ENCODE data around the gene TMEM164. TPM values are rescaled to one million over a fixed set of nuclear protein-coding genes. Genes with fewer than 3 reads are reported as not detected.

TMEM164 gene
- total RNA-seq, 1 experiment from 2014 or later = 26.2 TPM

DNA sequence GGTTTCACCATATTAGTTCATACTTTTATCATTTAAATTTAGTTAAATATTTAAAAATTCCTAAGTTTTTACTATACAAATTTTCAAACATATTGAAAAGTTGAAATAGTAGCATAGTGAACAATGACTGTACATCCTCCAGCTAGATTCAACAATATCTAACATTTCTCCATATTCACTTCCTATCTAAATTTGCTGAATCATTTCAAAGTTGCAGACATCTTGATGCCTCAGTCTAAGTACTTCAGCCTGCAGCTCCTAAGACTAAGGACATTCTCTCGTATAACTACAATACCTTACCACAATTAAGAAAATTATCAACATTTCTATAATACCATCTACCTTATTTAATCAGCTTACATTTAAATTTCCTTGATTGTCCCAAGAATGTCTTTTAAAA is 132.7 kb downstream of the TMEM164 start:
- Mint-ChIP-seq H3K27ac (ENCODE audit: unreplicated experiment) (no peak overlapping the region), H3K4me1 (ENCODE audit: low read depth, unreplicated experiment) (no peaks in the 10 kb centered on the region), H3K36me3 (ENCODE audit: insufficient read depth, unreplicated experiment) (no peaks in the 10 kb centered on the region), H3K9me3 (ENCODE audit: unreplicated experiment) (no peaks in the 10 kb centered on the region), H3K27me3 (ENCODE audit: insufficient read depth, unreplicated experiment) (no peaks in the 10 kb centered on the region), H3K4me3 (ENCODE audit: unreplicated experiment) (no peak overlapping the region)
- TF ChIP-seq, protein P1, sequence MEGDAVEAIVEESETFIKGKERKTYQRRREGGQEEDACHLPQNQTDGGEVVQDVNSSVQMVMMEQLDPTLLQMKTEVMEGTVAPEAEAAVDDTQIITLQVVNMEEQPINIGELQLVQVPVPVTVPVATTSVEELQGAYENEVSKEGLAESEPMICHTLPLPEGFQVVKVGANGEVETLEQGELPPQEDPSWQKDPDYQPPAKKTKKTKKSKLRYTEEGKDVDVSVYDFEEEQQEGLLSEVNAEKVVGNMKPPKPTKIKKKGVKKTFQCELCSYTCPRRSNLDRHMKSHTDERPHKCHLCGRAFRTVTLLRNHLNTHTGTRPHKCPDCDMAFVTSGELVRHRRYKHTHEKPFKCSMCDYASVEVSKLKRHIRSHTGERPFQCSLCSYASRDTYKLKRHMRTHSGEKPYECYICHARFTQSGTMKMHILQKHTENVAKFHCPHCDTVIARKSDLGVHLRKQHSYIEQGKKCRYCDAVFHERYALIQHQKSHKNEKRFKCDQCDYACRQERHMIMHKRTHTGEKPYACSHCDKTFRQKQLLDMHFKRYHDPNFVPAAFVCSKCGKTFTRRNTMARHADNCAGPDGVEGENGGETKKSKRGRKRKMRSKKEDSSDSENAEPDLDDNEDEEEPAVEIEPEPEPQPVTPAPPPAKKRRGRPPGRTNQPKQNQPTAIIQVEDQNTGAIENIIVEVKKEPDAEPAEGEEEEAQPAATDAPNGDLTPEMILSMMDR (IDR thresholded peaks at IDR 0.05; ENCODE audit: insufficient read depth in 1 of 2, low read depth in 1 of 2, low read length in 1 of 2, severe bottlenecking in 1 of 2, unreplicated experiment in 1 of 2) = no peak
- intact Hi-C loops (cut with micrococcal nuclease; ENCODE audit: unreplicated experiment) = no loop called here
- Histone ChIP-seq H3K27me3 (replicated peaks; ENCODE audit: control insufficient read depth, insufficient read depth, low read length) (no peaks in the 10 kb centered on the region), H3K9me3 (no peaks in the 10 kb centered on the region), H3K4me3 (ENCODE audit: low read depth, low read length) (no peak overlapping the region), H3K4me1 (no peaks in the 10 kb centered on the region), H3K36me3 (ENCODE audit: control insufficient read depth, insufficient read depth, low read length) (no peaks in the 10 kb centered on the region)
- no TSS peak for BruUV-seq (replicated peaks)
- ChIA-PET CTCF (no interaction called here), POLR2A (no interaction called here)
- DNase-seq = no peak

DNA sequence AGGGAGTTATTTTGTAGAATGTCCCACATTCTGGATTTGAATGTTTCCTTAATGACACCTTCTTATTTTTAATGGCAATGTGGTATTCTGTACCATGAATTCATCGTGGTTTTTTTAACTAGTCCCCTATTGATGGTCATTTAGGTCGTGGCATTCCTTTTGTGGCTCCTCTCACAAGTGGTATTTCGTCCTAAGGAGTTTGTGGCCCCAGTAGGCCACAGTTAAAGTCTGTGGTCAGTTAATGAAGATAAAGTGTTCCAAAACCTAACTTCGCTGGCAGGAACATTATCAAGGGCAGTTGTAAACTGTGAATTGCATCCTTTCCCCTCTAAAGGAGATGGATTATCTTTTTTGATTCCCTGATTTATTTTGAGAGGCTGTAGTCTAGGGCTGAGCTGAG is 133.2 kb downstream of the TMEM164 start:
- H3K4me1 Mint-ChIP-seq (ENCODE audit: low read depth, unreplicated experiment) = no peaks in the 10 kb centered on the region
- no TSS peak for BruUV-seq (replicated peaks)
- TF ChIP-seq, protein P1 (IDR thresholded peaks at IDR 0.05; ENCODE audit: insufficient read depth in 1 of 2, low read depth in 1 of 2, low read length in 1 of 2, severe bottlenecking in 1 of 2, unreplicated experiment in 1 of 2) = no peak
- H3K9me3 Mint-ChIP-seq (ENCODE audit: unreplicated experiment) = no peaks in the 10 kb centered on the region
- Histone ChIP-seq H3K4me1 (no peaks in the 10 kb centered on the region), H3K9me3 (no peaks in the 10 kb centered on the region), H3K4me3 (ENCODE audit: low read depth, low read length) (no peak overlapping the region), H3K27me3 (replicated peaks; ENCODE audit: control insufficient read depth, insufficient read depth, low read length) (no peaks in the 10 kb centered on the region), H3K36me3 (ENCODE audit: control insufficient read depth, insufficient read depth, low read length) (no peaks in the 10 kb centered on the region)
- intact Hi-C loops (cut with micrococcal nuclease; ENCODE audit: unreplicated experiment) = no loop called here
- H3K27me3 Mint-ChIP-seq (ENCODE audit: insufficient read depth, unreplicated experiment) = no peaks in the 10 kb centered on the region
- ChIA-PET POLR2A (no interaction called here), CTCF (no interaction called here)
- H3K36me3 Mint-ChIP-seq (ENCODE audit: insufficient read depth, unreplicated experiment) = no peaks in the 10 kb centered on the region
- DNase-seq = no peak
- H3K4me3 Mint-ChIP-seq (ENCODE audit: unreplicated experiment) = no peak overlapping the region
- H3K27ac Mint-ChIP-seq (ENCODE audit: unreplicated experiment) = no peak overlapping the region

DNA sequence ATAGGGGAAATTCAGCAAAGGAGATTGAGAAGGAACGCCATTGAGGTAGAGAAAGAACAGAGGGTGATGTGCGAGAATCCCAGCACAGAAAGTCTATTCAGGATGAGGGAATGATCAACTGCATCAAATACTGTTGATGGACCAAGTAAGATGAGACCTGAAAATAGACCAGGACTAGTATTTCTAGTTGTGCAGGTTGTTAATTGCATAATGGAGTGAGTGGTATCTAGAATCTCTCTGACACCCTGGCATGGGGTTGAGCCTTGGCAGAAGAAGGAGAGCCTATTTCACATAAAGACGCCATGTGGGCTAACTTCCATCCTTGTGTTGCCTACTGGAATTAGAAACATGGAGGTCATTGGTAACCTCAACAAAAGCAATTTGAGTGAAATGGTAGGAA is 135.6 kb downstream of the TMEM164 start:
- Mint-ChIP-seq H3K27me3 (ENCODE audit: insufficient read depth, unreplicated experiment) (no peaks in the 10 kb centered on the region), H3K4me3 (ENCODE audit: unreplicated experiment) (no peak overlapping the region), H3K27ac (ENCODE audit: unreplicated experiment) (no peak overlapping the region), H3K9me3 (ENCODE audit: unreplicated experiment) (no peaks in the 10 kb centered on the region), H3K36me3 (ENCODE audit: insufficient read depth, unreplicated experiment) (no peaks in the 10 kb centered on the region), H3K4me1 (ENCODE audit: low read depth, unreplicated experiment) (no peaks in the 10 kb centered on the region)
- CTCF ChIA-PET = no interaction called here
- intact Hi-C loops (cut with micrococcal nuclease; ENCODE audit: unreplicated experiment) = no loop called here
- POLR2A ChIA-PET = no interaction called here
- DNase-seq = no peak
- Histone ChIP-seq H3K4me3 (ENCODE audit: low read depth, low read length) (no peak overlapping the region), H3K4me1 (no peaks in the 10 kb centered on the region), H3K27me3 (replicated peaks; ENCODE audit: control insufficient read depth, insufficient read depth, low read length) (no peaks in the 10 kb centered on the region), H3K9me3 (no peaks in the 10 kb centered on the region), H3K36me3 (ENCODE audit: control insufficient read depth, insufficient read depth, low read length) (no peaks in the 10 kb centered on the region)
- TF ChIP-seq, protein P1 (IDR thresholded peaks at IDR 0.05; ENCODE audit: insufficient read depth in 1 of 2, low read depth in 1 of 2, low read length in 1 of 2, severe bottlenecking in 1 of 2, unreplicated experiment in 1 of 2) = no peak
- no TSS peak for BruUV-seq (replicated peaks)
